A549 (cell line): ENCODE results near the gene AKT1S1.

ENCODE experiments used
- CBX2 ChIP-seq: fragments of 200-600 bp; sonication (generic); IDR thresholded peaks from 2 replicates; pipeline ENCODE4 v1.6.1; 2016; ENCODE audit warnings: low read depth, mild to moderate bottlenecking, borderline replicate concordance
- EP300 ChIP-seq, 2 experiments: fragments of >200 bp; sonication (Bioruptor Twin); formaldehyde crosslinking; IDR thresholded peaks; 2 replicates in 1 of 2; 3 replicates in 1 of 2; pipeline ENCODE4 v1.6.1; 2016 to 2017
- ESRRA ChIP-seq: fragments of 150-350 bp; IDR thresholded peaks from 2 replicates; pipeline ENCODE4 v1.6.1; 2014; ENCODE audit warnings: mild to moderate bottlenecking, low read length, borderline replicate concordance
- MAFK ChIP-seq: fragments of 450-650 bp; IDR thresholded peaks from 2 replicates; pipeline ENCODE4 v1.6.1; 2014; ENCODE audit not compliant: partially characterized antibody
- PHF8 ChIP-seq: fragments of 200-600 bp; sonication (generic); IDR thresholded peaks from 2 replicates; pipeline ENCODE4 v1.6.1; 2016; ENCODE audit warnings: low read depth, mild to moderate bottlenecking, antibody characterized with exemption, moderate library complexity, borderline replicate concordance
- POLR2A ChIP-seq: IDR thresholded peaks from 2 replicates; pipeline ENCODE4 v1.6.1; 2012; ENCODE audit warnings: mild to moderate bottlenecking, low read length
- RAD21 ChIP-seq, 2 experiments: fragments of >200 bp in 1 of 2; sonication (Bioruptor Twin) in 1 of 2; formaldehyde crosslinking in 1 of 2; IDR thresholded peaks in 1 of 2; conservative IDR thresholded peaks in 1 of 2; 2 replicates in 1 of 2; 3 replicates in 1 of 2; pipeline ENCODE4 v1.6.1; 2012 to 2018; ENCODE audit warnings: inconsistent platforms in 1 of 2
- ZC3H11A ChIP-seq: fragments of 450-650 bp; IDR thresholded peaks from 2 replicates; pipeline ENCODE4 v1.6.1; 2014; ENCODE audit warnings: antibody characterized with exemption, mild to moderate bottlenecking
- TF ChIP-seq, protein P1 (sequence below): fragments of 200-600 bp; sonication (generic); IDR thresholded peaks from 2 replicates; pipeline ENCODE4 v1.6.1; 2016; ENCODE audit warnings: antibody characterized with exemption, mild to moderate bottlenecking, moderate library complexity
- TF ChIP-seq, protein P2 (sequence below): fragments of >200 bp; sonication (Bioruptor Twin); formaldehyde crosslinking; IDR thresholded peaks from 3 replicates; pipeline ENCODE4 v1.5.1; 2016
- TF ChIP-seq, protein P3 (sequence below): fragments of >200 bp; sonication (Bioruptor Twin); formaldehyde crosslinking; IDR thresholded peaks from 2 replicates; pipeline ENCODE4 v1.6.1; 2016

DNA sequence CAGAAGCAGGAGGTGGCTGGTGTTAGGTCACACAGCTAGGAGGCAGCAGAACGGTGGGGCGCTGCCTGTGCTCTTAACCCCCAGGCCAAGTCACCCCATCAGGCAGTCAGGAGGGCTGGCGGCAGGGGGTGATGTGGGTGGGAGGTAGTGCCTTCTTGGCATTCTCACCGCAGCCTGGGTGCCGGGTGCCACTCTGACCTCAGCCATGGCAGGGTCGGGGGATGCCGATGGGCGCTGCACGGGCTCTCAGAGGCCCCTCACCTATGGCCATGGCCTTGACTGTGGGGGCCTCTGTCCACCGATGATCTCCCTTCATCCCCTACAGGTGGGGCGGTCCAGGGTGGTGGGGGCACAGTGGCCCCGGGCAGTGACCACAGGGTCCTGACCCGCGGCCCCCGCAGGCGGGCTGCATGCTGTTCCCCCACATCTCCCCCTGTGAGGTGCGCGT, 20.6 kb downstream of the AKT1S1 start:
- TF ChIP-seq MAFK (no peak), EP300 (IDR thresholded peaks at IDR 0.05) (no peak), POLR2A (0 out of 2 replicates have a peak, but pooled peaks have one; percentile 9), CBX2 (no peak), RAD21 (conservative IDR thresholded peaks at IDR 0.05 in 1 of 2, IDR thresholded peaks at IDR 0.05 in 1 of 2) (no peak), PHF8 (no peak), ZC3H11A (no peak), ESRRA (no peak)
- TF ChIP-seq, protein P1, sequence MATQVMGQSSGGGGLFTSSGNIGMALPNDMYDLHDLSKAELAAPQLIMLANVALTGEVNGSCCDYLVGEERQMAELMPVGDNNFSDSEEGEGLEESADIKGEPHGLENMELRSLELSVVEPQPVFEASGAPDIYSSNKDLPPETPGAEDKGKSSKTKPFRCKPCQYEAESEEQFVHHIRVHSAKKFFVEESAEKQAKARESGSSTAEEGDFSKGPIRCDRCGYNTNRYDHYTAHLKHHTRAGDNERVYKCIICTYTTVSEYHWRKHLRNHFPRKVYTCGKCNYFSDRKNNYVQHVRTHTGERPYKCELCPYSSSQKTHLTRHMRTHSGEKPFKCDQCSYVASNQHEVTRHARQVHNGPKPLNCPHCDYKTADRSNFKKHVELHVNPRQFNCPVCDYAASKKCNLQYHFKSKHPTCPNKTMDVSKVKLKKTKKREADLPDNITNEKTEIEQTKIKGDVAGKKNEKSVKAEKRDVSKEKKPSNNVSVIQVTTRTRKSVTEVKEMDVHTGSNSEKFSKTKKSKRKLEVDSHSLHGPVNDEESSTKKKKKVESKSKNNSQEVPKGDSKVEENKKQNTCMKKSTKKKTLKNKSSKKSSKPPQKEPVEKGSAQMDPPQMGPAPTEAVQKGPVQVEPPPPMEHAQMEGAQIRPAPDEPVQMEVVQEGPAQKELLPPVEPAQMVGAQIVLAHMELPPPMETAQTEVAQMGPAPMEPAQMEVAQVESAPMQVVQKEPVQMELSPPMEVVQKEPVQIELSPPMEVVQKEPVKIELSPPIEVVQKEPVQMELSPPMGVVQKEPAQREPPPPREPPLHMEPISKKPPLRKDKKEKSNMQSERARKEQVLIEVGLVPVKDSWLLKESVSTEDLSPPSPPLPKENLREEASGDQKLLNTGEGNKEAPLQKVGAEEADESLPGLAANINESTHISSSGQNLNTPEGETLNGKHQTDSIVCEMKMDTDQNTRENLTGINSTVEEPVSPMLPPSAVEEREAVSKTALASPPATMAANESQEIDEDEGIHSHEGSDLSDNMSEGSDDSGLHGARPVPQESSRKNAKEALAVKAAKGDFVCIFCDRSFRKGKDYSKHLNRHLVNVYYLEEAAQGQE: no peak
- TF ChIP-seq, protein P2, sequence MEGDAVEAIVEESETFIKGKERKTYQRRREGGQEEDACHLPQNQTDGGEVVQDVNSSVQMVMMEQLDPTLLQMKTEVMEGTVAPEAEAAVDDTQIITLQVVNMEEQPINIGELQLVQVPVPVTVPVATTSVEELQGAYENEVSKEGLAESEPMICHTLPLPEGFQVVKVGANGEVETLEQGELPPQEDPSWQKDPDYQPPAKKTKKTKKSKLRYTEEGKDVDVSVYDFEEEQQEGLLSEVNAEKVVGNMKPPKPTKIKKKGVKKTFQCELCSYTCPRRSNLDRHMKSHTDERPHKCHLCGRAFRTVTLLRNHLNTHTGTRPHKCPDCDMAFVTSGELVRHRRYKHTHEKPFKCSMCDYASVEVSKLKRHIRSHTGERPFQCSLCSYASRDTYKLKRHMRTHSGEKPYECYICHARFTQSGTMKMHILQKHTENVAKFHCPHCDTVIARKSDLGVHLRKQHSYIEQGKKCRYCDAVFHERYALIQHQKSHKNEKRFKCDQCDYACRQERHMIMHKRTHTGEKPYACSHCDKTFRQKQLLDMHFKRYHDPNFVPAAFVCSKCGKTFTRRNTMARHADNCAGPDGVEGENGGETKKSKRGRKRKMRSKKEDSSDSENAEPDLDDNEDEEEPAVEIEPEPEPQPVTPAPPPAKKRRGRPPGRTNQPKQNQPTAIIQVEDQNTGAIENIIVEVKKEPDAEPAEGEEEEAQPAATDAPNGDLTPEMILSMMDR: no peak
- TF ChIP-seq, protein P3, sequence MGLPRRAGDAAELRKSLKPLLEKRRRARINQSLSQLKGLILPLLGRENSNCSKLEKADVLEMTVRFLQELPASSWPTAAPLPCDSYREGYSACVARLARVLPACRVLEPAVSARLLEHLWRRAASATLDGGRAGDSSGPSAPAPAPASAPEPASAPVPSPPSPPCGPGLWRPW: no peak
